ENCODE measurements around the gene RNF4. TPM values are rescaled to one million over a fixed set of nuclear protein-coding genes. Genes with fewer than 3 reads are reported as not detected.

The RNF4 gene
- total RNA-seq, 1 donor = 68.8 TPM

- TF ChIP-seq CTCF (IDR thresholded peaks at IDR 0.05; ENCODE audit: extremely low read depth, low read depth, low read length) = no peak
- no peak overlapping the region for H3K4me2 ChIP-seq (ENCODE audit: insufficient read depth, low read length)
- H3K27me3 ChIP-seq (ENCODE audit: insufficient read depth, low read length) = no peaks in the 10 kb centered on the region
- H3K4me3 ChIP-seq (ENCODE audit: insufficient read depth, low read length) = no peak overlapping the region
- peaks cover 18% of the 10 kb centered on the region for H4K20me1 ChIP-seq (ENCODE audit: insufficient read depth, low read length)
- H2AFZ ChIP-seq (ENCODE audit: low read length) = no peak overlapping the region
- peak; percentile 56 for DNase-seq (ENCODE audit: insufficient read length, low spot score, missing footprints)
- no peaks in the 10 kb centered on the region for H3K9me3 ChIP-seq (ENCODE audit: low read depth, low read length)
- H3K79me2 ChIP-seq (ENCODE audit: insufficient read depth, low read length) = peaks cover 70% of the 10 kb centered on the region
- H3K4me1 ChIP-seq (ENCODE audit: insufficient read depth, low read length) = no peaks in the 10 kb centered on the region
- H3K36me3 ChIP-seq (ENCODE audit: insufficient read depth, low read length) = peaks cover 57% of the 10 kb centered on the region
- no peak overlapping the region for H3K27ac ChIP-seq (ENCODE audit: low read depth, low read length)
Measured at GRCh38 chr4:2507259-2507658, 38.4 kb downstream of the RNF4 start.

- no peak for DNase-seq (ENCODE audit: insufficient read length, low spot score, missing footprints)
- H3K4me2 ChIP-seq (ENCODE audit: insufficient read depth, low read length) = no peak overlapping the region
- TF ChIP-seq CTCF (IDR thresholded peaks at IDR 0.05; ENCODE audit: extremely low read depth, low read depth, low read length) = no peak
- H3K27ac ChIP-seq (ENCODE audit: low read depth, low read length) = no peak overlapping the region
- H3K4me3 ChIP-seq (ENCODE audit: insufficient read depth, low read length) = no peak overlapping the region
- H3K27me3 ChIP-seq (ENCODE audit: insufficient read depth, low read length) = no peaks in the 10 kb centered on the region
- H3K79me2 ChIP-seq (ENCODE audit: insufficient read depth, low read length) = peaks cover 68% of the 10 kb centered on the region
- no peaks in the 10 kb centered on the region for H3K9me3 ChIP-seq (ENCODE audit: low read depth, low read length)
- H3K36me3 ChIP-seq (ENCODE audit: insufficient read depth, low read length) = peaks cover 63% of the 10 kb centered on the region
- H4K20me1 ChIP-seq (ENCODE audit: insufficient read depth, low read length) = peaks cover 18% of the 10 kb centered on the region
- H2AFZ ChIP-seq (ENCODE audit: low read length) = no peak overlapping the region
- H3K4me1 ChIP-seq (ENCODE audit: insufficient read depth, low read length) = no peaks in the 10 kb centered on the region
Measured at GRCh38 chr4:2507855-2508254, 38.9 kb downstream of the RNF4 start.

GRCh38 chr4:2510351-2511259 lies 41.7 kb downstream of the RNF4 start:
- H3K79me2 ChIP-seq (ENCODE audit: insufficient read depth, low read length) = peaks cover 50% of the 10 kb centered on the region
- peaks cover 70% of the 10 kb centered on the region for H3K36me3 ChIP-seq (ENCODE audit: insufficient read depth, low read length)
- H3K9me3 ChIP-seq (ENCODE audit: low read depth, low read length) = no peaks in the 10 kb centered on the region

More at GRCh38 chr4:2510351-2511259, 41.7 kb downstream of the RNF4 start:
- Histone ChIP-seq H4K20me1 (ENCODE audit: insufficient read depth, low read length) (peaks cover 19% of the 10 kb centered on the region), H3K27me3 (ENCODE audit: insufficient read depth, low read length) (no peaks in the 10 kb centered on the region), H3K4me2 (ENCODE audit: insufficient read depth, low read length) (no peak overlapping the region), H3K4me3 (ENCODE audit: insufficient read depth, low read length) (no peak overlapping the region), H3K4me1 (ENCODE audit: insufficient read depth, low read length) (no peaks in the 10 kb centered on the region), H3K27ac (ENCODE audit: low read depth, low read length) (no peak overlapping the region), H2AFZ (ENCODE audit: low read length) (no peak overlapping the region)
- TF ChIP-seq CTCF (IDR thresholded peaks at IDR 0.05; ENCODE audit: extremely low read depth, low read depth, low read length) = no peak
- DNase-seq (ENCODE audit: insufficient read length, low spot score, missing footprints) = peak; percentile 47
